Stimulated activated CD4-positive, alpha-beta T cell treated with anti-CD3 and anti-CD28 coated beads, Interleukin-1b, Interleukin-23, amount 100 ng/mL, for 48 hours (primary cell): ENCODE results near the gene MTERF1.
"Not testable (repeated sequence)": the region's sequence is repeated elsewhere in the genome, so short reads cannot be mapped to it uniquely, and the experiment has no call there.

ENCODE experiments used
- DNase-seq: peaks from one replicate; pipeline ENCODE4 v3.0.0-alpha.2; 2020

MTERF1 gene

GRCh38 chr7:91880016-91880412, 488 bp downstream of the MTERF1 start:
- no peak for DNase-seq

GRCh38 chr7:91876391-91877133, 3.9 kb downstream of the MTERF1 start:
- DNase-seq, result no peak

GRCh38 chr7:91875851-91876250, 4.7 kb downstream of the MTERF1 start:
- DNase-seq, result no peak

GRCh38 chr7:91872928-91873327, 7.6 kb downstream of the MTERF1 start:
- DNase-seq, result no peak

GRCh38 chr7:91872069-91872468, 8.4 kb downstream of the MTERF1 start:
- no peak for DNase-seq

GRCh38 chr7:91869661-91870060, 10.8 kb downstream of the MTERF1 start:
- DNase-seq, result no peak

- DNase-seq, result no peak
Observed at GRCh38 chr7:91866599-91867148, 13.8 kb downstream of the MTERF1 start.

GRCh38 chr7:91865511-91865910, 15.0 kb downstream of the MTERF1 start:
- no peak for DNase-seq

GRCh38 chr7:91864604-91865003, 15.9 kb downstream of the MTERF1 start:
- not testable (repeated sequence) for DNase-seq

- DNase-seq, result no peak
Observed at GRCh38 chr7:91864070-91864469, 16.4 kb downstream of the MTERF1 start.

GRCh38 chr7:91852263-91852741, 28.2 kb downstream of the MTERF1 start:
- no peak for DNase-seq

GRCh38 chr7:91850455-91850854, 30.0 kb downstream of the MTERF1 start:
- DNase-seq, result no peak

- DNase-seq, result no peak
Observed at GRCh38 chr7:91847876-91848588, 32.5 kb downstream of the MTERF1 start.

- no peak for DNase-seq
Observed at GRCh38 chr7:91847231-91847630, 33.3 kb downstream of the MTERF1 start.

- DNase-seq, result no peak
Observed at GRCh38 chr7:91846436-91846835, 34.1 kb downstream of the MTERF1 start.

GRCh38 chr7:91843831-91844230, 36.7 kb downstream of the MTERF1 start:
- DNase-seq, result no peak

GRCh38 chr7:91838439-91838838, 42.1 kb downstream of the MTERF1 start:
- no peak for DNase-seq

- DNase-seq, result no peak
Observed at GRCh38 chr7:91837397-91838070, 43.0 kb downstream of the MTERF1 start.

- DNase-seq, result no peak
Observed at GRCh38 chr7:91835826-91836368, 44.6 kb downstream of the MTERF1 start.

GRCh38 chr7:91835091-91835825, 45.2 kb downstream of the MTERF1 start:
- no peak for DNase-seq

- DNase-seq, result no peak
Observed at GRCh38 chr7:91832493-91833045, 47.9 kb downstream of the MTERF1 start.

GRCh38 chr7:91827169-91827568, 53.3 kb downstream of the MTERF1 start:
- DNase-seq, result no peak
